Hematopoietic multipotent progenitor cell treated with erythropoietin and hydrocortisone succinate and interleukin-3 and kit ligand, for 8 days (in vitro differentiated cells): ENCODE results near the gene ACAA2.

Source experiments
- DNase-seq: peaks from one replicate; pipeline ENCODE4 v3.0.0-alpha.2; 2015

The ACAA2 gene

DNA sequence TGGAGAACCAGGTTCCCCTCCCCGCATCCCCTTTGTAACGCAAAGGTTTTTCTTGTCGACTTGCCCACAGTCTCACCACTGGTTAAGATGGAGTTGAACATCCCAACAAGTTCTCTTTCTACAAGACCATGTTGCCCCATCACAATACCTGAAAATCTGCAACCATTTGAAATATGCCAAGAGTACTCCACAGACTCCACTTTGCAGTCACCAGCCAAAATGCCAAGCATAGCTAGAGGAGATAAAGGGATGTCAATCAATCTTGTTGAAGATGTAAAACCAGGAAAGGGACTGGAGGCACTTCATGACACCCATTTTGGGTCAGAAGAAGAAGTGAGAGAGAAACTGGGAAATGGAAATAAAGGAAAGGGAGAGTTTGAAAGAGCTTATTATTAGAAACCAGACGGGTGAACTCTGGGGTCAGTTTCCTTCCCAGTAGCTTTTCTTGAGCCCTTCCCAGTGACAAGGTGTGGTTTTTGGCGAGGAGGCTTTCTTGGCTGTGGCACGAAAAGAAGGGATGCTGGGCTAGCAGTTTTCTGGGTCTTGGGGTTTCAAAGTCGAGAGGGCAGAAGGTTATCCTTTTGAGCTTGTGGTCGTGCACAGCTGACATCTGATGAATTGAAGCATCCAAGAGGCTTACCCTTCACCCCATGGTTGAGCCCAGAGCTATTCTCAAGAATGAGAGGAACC lies 79.3 kb downstream of the ACAA2 start:
- DNase-seq: no peak

DNA sequence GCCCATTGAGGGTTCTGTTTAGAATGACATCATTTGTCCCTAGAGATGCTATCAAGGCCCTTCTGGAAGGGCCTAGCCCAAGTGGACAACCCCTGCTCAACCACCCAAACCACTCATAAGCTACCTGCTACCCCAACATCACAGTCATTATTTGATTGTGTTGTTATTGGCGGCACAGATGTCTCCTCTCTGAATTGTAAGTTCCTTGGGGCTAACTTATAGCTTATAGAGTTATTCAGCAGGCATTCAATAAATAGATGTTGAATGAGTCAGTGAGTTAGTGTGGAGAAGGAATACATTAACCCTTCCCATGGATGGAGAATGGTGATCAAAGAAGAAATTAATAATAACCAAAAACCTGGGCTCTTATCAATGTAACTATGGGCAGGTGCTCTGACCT lies 80.0 kb downstream of the ACAA2 start:
- DNase-seq: no peak
